GM18526 (cell line): Measurements from ENCODE around the gene TFAP2E.

Experiments used
- POLR2A ChIP-seq: IDR thresholded peaks from 3 replicates; pipeline ENCODE4 v1.6.1; 2011; ENCODE audit not compliant: insufficient read length; ENCODE audit errors: extremely low read depth

TFAP2E gene

DNA sequence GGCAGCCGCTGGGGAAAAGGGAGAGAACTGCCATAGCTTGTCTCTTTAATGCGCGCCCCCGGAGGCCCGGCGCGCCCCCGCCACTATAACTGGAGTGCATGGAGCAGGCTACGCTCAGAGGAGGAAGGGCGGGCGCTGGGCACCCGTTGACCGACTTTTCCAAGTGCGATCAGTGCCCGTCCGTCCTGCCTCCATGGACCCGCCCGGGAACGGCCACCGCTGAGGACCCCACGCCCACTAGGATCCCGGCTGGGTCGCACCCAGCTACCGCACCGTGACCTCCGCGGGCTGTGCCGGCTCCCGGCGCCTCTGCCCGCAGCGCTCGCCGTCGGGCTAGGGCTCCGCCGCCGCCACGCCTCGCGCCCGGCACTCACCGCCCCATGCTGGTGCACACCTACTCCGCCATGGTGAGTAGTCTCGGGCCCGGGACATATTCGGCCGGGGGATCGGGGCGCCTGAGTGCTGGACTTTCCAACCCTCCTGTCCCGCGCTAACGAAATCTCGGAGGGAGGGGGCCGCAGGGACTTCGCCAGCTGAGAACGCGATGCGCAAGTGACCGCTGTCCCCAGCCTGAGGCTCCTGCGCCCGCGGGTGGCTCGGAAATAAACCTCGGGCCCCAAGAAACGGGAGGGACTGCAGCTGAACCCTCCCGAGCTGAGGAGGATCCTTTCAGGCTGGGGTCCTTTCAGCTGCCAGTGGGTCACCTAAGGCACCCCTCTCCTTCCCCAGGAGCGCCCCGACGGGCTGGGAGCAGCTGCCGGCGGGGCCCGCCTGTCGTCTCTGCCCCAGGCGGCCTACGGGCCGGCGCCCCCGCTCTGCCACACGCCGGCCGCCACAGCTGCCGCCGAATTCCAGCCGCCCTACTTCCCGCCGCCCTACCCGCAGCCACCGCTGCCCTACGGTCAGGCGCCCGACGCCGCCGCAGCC, at the start of gene TFAP2E:
TSS of gene TFAP2E (plus strand) at position 117 of the 927 bp plus-strand sequence. CDS start at position 381, 264 bp downstream.
- TF ChIP-seq POLR2A, result no peak

DNA sequence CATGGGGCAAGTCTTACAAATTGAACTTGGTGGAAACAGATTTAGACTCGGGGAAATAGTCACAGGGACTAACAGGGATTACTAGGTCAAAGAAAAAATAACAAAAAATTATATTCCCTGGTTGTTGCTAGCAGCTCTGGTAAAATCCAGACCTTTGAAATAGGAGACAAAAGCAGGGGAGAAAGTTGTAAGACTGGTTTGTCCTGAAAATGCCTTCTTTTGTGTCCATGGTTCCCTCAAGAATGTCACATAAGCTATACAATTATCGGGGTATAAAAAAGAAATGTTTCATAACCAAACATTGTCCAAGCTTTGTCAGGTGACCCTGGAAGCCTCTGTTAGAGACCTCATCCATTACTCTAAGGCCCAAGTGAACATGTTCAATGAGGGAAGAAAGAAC, 49.0 kb upstream of the TFAP2E start:
- TF ChIP-seq POLR2A, result no peak

DNA sequence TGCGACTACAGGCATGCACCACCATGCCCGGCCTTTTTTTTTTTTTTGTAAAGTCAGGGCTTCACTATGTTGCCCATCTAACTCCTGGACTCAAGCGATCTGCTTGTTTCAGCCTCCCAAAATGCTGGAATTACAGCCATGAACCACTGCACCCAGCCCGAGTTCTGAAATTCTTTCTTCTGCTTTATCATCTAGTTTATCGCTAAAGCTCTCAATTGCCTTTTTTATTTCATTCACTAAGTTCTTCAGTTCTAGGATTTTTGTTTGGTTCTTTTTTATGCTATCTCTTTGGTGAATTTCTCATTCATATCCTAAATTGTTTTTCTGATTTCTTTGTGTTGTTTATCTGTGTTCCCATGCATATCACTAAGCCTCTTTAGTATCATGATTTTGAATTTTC, 42.9 kb upstream of the TFAP2E start:
- TF ChIP-seq POLR2A, result no peak

- no peak for TF ChIP-seq POLR2A
Measured at GRCh38 chr1:35530946-35531345, 42.2 kb upstream of the TFAP2E start.

DNA sequence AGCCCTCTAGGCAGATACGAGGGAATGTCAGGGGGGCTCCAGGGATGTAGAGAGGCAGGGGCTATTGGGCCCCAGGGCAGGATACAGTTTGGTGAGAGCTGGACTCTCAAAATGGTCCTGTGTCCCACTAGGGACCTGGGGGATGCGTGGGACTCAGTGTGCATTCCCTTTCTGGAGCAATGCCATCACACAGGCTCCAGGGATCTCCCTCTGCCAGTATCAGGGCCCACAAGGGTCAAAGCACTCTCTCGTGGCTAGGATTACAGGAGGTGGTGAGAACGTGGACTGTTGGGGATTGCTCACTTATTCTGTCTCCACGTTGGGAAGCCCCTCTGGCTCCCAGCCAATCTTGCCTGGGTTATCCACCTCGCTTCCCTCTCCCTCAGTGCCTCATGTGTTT, 41.7 kb upstream of the TFAP2E start:
- no peak for TF ChIP-seq POLR2A

GRCh38 chr1:35532497-35533223, 40.5 kb upstream of the TFAP2E start:
- TF ChIP-seq POLR2A, result no peak

DNA sequence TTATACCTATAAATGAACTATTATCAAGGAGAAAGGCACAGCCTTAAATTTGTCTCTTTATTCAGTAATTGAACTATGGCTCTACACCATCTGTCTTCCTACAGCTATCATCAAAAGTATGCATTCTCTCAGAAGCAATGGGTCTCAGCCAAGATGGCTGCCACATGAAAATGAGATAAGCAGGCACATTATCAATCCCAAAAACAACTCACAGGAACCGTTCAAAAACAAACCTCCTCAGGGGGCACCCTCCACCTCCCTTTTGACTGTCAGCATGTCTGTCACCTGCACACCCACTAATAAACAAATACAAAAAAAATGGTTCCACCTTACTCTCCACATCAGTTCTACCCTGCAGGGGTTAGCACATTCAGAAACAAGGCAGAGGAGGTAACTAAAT, 39.5 kb upstream of the TFAP2E start:
- no peak for TF ChIP-seq POLR2A

DNA sequence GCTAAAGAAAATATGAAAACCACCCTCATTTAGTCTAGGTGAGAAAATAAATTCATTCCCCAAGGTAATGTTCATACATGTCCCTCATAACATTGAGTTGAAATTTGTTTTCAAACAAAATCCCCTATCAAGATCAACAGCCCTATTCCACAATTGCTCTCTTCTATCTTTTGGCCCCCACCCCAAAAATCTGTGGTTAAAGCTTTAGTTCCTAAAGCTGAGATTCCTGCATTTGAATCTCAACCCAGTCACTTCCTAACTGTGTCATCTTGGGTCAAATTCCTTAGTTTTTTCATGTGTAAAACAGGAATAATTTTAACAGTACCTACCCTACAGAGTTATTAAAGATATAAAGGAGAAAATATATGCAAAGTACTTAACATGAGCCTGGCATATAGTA, 37.9 kb upstream of the TFAP2E start:
- no peak for TF ChIP-seq POLR2A

- no peak for TF ChIP-seq POLR2A
Measured at GRCh38 chr1:35536556-35537162, 36.5 kb upstream of the TFAP2E start.

GRCh38 chr1:35537806-35538205, 35.3 kb upstream of the TFAP2E start:
- TF ChIP-seq POLR2A, result no peak

- TF ChIP-seq POLR2A, result no peak
Measured at GRCh38 chr1:35539073-35539823, 33.9 kb upstream of the TFAP2E start.

- TF ChIP-seq POLR2A, result no peak
Measured at GRCh38 chr1:35539824-35540261, 33.3 kb upstream of the TFAP2E start.

- no peak for TF ChIP-seq POLR2A
Measured at GRCh38 chr1:35544976-35545375, 28.1 kb upstream of the TFAP2E start.

DNA sequence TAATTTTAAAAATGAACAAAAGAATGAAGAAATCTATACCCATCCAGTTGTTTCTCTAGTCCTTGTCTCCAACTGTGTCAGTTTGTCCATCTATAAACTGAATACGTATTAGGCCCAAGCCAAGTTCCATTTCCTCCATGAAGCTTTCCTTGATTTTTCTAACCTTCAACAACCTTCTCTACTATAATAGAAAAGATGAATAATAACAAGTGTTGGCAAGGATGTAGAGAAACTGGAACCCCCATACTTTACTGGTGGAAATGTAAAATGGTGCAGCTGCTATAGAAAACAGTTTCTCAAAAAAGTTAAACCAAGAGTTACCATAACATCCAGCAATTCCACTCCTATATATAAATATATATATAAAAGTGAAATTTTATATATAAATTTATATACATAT, 26.5 kb upstream of the TFAP2E start:
- TF ChIP-seq POLR2A, result no peak

- no peak for TF ChIP-seq POLR2A
Measured at GRCh38 chr1:35553851-35554250, 19.3 kb upstream of the TFAP2E start.
